HL-60/S4 (cell line): ENCODE measurements around the gene DCST2.

Experiments
- in situ Hi-C: fragments of 300-500 bp; cut with MboI; formaldehyde crosslinking; loops from 2 replicates; pipeline ENCODE4 v1.14.3; 2022; ENCODE audit warnings: low sequenced_read_pairs

The DCST2 gene

DNA sequence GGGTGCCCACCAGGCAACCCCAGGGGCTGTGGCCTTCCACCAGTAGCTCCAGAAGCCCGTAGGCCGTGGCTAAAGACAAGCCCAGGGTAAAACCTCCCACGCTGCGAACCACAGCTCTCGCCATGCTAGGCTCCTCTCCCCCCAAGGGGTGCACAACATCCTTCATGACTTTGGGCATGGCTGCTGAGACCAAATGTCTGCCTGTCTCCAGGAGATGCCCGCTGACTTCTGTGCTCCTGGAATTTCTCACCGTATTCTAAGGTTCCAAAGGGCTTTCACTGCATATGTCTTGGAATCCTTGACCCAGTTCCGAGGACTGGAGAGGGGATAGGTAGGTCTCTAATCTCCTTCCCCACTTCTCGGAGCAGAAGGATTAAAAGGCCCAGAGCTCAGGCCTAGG lies at the start of gene DCST2, which contains the start of gene DCST1:
Gene DCST2 (minus strand): TSS at position 258 of the 400 bp plus-strand sequence. CDS start 80 bp downstream, at position 178.
Gene DCST1 (plus strand): TSS at position 301 of the 400 bp plus-strand sequence. CDS start 213 bp downstream, outside the sequence.
- in situ Hi-C loops, result no loop called here

DNA sequence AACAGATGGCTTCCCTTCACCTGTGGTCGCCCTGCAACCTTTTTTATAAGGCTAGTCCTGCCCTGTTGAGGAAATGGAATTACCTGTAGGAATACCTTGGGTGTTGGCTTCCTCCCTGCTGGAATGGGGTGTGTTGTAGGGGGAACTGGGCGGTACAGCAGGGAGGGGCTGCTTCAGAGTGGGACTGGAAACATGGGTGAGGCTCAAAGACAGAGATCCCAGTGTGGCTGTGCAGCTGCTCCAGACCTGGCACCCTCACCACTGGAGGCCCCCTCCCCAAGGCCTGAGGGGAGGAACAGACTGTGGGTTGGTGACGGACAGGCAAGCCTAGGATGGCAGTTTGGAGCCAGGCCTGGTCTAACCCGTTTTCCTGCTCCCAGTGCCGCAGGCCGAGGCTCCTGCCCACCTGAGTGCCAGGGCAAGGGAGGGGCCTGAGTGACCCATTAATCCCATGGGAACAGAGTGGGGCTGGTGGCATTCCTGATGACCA lies 49.5 kb upstream of the DCST2 start:
- in situ Hi-C loops, result no loop called here

DNA sequence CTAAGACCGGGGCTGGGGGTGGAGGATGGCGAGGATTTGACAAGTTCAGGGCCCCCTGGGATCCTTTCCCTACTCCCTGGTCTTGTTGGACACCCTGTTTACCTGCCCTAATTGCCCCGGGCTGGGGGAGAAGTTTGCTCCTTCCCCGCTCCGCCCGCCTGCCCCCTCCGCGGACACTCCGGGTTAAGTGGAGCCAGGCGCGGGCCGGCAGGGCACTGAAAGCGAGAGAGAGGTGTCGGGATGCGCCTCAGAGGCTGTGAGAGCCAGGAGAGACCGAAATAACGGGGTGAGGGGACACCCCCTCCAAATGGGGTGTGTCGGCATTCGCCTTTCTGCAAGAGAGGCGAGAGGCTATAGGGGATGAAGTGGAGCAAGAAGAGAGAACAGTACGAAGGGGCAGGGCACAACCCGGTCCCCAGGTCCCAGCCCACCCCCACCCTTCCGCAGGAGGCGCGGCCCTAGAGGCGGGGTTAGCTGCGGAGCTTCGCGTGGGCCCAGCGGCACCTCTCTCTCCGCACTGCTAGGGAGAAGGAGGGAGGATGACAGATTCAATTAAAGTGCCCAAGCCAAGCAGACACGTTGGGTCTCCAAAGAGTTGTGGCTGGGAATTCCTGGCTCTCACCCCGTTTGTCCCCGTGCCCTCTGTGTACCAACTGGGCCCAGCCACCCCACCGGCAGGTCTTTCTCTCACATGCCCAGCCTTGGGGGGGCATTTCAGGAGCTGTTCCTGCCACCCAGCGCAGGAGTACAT lies 48.9 kb upstream of the DCST2 start:
- in situ Hi-C loops, result no loop called here

DNA sequence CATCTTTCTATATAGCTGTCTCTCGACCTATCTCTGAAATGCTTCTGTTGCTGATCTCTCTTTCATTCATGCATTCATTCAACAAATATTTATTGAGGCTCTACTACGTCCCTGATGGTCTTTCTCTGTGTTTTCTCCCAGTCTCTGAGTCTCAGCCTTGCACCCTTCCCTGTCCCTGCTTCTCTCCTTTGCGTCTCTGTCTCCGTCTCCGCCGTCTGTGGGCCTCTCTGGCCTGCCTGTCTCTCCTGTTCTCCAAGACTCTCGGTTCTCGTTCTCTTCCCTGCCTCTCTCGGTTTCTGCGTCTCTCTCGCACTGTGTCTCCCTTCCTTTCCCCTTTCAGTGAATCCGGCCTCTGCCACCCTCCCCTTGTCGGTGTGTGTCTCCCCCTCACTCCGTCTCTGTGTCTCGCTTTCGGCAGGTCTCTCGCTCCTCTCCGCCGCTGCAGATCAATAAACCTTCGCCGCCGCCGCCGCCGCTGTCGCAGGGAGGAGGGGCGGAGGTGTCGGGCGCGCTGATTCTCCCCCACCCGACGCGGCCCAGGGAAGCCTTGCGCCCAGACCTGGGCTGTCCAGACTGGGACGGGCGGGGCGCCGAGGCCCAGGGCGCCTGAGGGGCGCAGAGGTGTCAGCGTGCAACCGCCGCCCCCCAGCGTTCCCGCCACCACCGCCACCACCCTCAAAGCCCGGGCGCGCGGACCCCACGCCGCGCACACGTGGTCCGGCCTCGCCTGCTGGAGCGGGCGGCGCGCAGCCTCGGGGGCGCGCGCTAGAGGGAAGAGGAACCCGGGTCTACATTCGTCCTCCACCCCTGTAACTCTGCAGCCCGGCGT lies 48.1 kb upstream of the DCST2 start:
- in situ Hi-C loops, result no loop called here

DNA sequence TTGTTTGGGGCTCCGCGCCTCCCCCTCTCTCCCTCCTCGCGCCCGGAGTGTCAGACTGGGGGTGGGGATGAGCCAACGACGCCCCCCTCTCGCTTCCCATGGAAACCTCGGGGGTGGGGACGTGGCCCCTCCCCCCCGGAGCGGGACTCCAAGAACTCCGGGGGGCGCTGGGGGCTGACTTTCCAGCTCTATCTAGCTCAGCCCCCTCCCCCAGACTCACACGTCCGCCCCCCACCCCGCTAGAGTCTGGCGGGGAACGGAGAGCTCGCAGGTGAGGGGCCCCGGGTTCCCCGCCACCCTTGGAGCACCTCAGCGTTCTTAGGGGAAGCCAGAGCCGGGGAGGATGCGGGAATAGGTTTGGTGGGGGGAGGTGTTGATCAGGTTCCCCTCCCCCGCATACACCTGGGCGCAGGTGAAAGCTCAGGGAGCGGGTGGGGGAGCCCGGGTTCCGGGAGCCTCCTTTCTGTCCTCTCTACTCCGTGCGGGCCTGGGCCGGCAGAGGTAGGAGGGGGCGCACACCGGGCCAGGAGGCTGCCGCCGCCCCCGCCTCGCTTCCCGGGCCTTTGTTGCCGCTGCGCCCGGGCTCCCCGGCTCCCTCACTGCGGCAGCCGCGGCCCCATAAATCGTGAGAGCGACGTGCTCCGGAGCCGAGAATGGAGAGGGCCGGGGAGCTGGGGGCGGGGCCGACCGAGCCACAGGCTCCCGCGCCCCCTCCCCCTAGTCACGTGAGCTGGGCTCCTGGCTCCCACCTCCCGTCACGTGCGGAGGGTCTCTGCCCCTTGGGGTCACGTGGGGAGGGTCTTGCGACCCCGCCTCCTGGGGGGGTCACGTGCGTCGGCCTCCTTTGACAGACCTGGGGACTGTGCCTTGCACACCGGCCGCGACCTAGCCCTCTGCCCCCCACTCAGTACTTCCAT lies 47.0 kb upstream of the DCST2 start:
- in situ Hi-C loops, result no loop called here

DNA sequence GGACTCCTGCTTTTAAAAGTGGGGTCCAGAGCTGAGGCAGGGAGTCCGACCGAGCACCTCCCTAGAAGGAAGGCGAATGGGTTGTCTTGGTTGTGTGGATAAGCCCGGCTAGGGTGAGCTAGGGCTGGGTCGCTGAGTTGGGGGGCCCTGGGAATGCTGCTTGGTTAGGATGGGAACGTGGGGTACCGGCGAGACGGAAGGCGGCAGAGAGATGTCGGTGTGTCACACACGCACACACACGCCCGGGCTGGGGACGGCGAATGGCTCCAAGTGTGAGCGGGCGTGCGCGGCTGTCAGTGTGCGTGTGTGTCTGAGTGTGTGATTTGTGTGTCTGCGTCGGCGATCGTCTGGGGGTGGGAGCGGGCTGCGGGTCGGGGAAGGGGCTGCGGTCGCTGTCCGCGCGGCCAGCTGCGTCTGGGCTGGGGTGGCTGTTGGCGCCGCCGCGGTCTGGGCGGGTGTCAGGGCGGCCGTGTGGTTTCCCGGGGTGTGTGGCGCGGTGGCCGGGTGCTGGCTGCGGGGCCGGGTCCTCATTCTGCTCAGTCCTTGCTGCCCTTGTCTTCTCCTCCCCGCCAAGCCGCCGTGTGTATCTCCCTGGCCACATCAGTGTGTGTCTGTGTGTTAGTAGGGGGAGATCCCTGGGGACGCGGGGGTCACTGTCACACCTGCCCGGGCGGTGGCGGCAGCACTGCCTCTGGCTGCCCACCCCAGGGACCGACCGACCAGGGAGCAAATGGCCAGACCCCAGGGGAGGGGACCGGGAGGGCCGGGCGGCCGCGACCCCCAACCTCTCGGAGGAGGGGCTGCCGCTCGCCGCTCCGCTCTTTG lies 46.1 kb upstream of the DCST2 start:
- in situ Hi-C loops, result no loop called here

DNA sequence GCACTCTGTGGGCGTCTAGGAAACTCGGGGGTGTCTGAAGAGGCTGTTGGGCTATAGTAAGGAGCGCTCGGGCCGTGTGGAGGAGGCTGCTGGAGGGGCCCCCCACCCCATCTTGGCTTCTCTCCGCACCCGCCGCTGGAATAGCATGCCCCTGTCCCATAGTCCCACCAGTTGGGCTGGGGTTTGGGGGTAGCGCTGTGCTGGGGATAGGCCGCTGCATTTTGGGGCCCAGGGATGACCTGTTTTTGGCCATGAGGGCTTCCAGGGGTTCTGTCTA lies 45.6 kb upstream of the DCST2 start:
- in situ Hi-C loops, result no loop called here

DNA sequence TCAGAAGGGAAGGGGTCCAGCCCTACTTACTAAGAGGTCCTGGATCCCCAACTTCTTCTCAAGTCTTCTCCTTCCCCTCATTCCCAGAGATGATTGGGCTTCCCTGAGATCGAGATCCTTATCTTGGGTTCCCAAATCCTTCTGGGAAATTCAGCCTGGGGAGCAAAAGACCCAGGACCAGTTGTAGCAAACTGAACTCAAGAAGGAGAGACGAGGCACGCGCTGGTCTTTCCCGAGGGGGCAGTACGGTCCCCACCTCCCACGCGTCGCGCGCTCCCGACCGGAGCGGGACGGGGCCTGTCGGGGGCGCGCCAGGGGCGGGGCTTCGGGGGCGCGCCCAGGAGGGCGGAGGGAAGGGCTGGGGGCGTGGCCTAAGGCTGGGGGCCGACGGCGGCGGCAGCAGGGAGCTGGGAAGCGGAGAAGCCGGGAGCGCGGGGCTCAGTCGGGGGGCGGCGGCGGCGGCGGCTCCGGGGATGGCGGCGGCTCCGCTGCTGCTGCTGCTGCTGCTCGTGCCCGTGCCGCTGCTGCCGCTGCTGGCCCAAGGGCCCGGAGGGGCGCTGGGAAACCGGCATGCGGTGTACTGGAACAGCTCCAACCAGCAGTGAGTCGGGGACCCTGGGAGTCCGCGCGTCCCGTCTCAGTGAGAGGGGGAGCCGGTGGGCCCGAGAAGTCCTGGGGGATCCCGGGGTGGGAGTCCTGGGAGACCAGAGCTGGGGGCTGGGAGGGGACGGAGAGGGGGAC lies 45.1 kb upstream of the DCST2 start, which contains the start of gene EFNA3:
Gene EFNA3 (plus strand): TSS at position 369 of the 741 bp plus-strand sequence. CDS start 105 bp downstream, at position 474.
- in situ Hi-C loops, result no loop called here

DNA sequence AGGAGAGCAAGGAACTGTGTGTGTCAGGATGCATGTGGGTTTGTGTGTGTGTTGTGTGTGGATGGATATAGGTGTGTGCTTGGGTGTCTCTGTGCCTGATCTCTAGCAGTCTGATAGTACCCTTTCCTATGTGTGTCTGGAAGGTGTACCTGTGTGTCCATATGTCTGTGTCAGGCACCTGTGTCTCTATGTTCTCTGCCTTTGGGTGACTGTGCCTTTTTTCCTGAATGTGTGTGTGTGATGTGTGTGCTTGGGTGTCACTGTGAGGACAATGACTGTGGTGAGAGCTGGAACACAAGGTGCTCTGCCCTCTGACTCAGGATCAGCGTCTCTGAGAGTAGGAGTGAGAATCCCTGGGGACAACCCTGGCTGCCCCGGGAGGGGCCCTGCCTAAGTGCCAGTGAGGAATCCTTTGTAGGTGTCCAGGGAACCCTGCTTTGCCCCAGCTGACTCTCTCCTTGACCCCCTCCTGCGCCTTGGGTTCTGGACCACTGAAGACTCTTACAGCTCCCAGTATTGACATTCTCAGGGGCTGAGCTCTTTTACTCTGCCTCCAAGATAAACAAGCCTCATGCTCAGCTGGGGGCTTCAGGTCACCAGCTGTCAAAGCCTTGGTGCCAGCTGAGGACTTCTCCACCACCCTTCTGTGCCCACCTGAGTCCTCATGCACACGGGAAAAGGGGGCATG lies 44.3 kb upstream of the DCST2 start:
- in situ Hi-C loops, result no loop called here

DNA sequence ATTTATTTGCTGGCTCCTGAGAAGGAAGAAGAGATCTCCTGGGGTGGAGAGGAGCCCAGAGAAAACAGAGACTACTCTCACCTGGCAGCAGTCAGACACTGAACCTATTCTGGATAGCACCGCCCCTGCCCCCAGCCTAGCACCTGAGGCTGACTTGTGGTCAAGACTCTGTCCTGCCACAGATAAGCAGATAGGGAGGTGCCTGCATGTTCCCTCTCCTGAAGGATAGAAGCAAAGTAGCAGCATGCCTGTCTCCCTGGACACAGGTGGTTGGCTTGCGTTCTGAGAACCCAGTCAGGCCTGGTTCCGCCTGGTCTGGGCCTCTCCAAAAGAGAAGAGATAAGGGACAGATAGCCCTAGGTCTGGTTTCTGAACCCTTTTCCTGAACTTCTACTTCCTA lies 43.8 kb upstream of the DCST2 start:
- in situ Hi-C loops, result no loop called here

DNA sequence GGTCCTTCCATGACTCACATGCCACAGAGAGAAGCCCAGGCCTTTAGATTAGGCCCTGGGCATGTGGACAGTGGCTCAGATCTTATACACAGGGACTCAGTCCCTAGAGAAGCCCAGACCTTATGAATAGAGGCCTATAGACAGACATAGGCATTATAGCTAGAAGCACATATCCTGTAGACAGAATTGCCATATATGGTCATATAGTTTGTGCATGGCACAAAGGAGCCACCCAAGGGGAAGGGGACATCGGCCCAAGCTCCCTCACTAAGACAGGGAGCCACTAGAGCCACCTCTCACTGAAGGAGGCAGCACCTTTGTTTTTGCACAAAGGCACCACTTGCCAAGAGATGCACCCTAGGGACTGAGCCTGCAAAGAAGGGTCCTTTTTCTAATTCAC lies 42.8 kb upstream of the DCST2 start:
- in situ Hi-C loops, result no loop called here

DNA sequence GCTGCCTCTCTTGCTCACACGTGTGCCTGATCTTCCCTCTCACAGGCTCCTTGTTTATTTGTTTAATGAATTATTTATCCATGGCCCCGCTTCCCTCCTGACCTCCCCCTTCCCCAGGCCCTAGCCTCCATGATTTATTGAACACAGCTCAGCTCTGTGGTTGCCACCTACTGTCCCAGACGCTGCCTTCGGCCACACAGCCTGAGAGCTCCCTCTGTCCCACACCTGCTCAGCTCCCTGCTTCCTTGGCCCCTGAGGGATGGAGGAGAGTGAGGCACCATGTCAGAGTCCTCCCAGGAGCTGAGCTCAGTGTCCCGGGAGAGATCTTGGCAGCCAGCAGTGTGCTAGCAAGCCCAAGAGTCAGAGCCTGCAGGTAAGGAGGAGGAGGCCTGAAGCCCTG lies 42.0 kb upstream of the DCST2 start:
- in situ Hi-C loops, result no loop called here

DNA sequence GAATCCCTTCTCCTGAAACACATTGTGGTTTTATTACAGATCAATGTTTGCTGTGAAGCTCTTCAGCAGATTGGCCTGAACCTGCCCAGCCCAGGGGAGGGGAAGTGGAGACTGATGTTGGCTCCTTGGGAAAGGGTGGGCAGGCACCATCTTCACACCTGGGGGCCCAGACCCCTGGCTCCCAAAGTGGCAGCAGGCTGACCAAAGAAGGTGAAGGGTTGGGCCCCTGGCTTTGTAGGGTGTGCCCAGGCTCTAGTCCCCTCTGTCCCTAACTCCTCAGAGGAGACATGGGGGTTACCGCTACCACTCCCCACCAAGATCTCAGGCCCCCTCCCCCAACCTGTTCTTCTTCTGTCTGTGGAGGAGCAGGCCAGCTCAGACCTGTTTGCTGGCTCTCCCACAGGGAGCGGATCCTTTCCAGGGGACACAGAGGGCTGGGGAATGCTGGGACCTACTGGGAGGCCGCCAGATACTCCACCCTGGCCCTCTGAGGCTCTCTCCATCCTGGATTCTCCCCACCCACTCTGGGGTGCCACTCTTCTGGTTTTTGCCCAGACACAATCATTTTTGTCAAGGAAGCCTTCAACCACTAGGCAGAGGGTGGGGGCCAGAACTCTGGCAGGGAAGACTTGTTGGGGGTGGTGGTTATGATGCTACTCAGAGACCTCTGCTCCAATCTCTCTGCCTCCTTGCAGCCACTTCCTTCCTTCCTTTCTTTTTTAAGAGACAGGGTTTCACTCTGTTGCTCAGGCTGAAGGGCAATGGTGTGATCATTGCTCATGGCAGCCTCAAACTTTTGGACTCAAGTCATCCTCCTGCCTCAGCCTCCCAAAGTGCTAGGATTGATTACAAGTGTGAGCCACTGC lies 40.0 kb upstream of the DCST2 start:
- in situ Hi-C loops, result loop anchor here (25.0 kb wide), 1 partner anchor 511 kb away; the partner anchor contains the start of genes CHRNB2 and UBE2Q1

DNA sequence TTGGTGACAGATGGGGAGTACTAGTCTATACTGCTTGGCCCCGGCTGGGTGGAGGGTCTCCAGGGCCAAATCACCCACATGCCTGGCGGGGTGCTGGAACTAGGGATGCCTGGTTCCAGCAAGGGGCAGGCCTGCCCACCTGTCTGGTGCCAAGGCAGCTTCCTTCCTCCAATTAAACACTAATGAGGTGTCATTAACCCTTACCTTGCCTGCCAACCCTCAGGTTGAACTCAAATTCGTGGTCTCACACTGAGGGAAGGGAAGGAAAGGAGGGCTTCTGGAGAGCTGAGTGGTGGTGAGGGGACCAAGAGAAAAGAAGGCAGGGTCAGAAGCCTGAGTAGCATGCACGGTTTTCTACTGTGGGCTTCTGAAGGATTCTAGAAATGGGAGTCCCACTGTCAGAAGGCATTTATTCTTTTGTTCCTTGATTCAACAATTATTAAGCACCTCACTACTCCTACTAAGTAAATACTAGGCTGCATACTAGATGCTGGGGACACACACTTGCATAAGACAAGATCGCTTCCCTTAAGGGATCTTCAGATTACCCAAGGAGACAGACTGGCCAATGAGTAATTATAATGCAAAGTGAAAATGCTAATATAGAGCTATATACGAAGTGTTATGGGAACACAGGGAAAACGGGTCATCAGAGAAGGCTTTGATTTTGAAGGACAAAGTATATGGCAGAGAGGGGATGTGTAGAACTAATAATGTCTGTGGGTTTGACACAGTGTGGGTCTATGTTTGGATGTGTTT lies 39.1 kb upstream of the DCST2 start:
- in situ Hi-C loops, result loop anchor here (25.0 kb wide), 1 partner anchor 510 kb away; the partner anchor contains the start of genes CHRNB2 and UBE2Q1

DNA sequence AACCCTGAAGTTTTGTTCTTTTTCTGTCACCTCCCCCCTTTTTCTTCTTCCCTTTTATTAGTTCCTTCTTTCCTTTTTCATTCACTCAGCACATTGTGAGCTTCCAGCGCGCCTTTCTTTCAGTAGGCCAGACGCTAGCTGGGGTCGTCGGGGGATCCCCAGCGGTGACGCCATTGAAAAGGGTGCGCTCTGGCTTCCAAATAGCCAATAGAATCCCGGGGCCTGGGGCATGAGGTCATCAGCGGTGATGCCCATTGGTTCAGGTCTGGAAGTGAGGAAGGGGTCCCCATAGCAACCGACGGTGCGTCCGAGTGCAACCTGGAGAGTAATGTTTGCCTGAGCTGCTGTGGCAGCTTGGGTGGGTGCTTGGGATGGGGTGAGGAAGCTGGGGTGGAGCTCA lies 38.1 kb upstream of the DCST2 start:
- in situ Hi-C loops, result loop anchor here (25.0 kb wide), 1 partner anchor 509 kb away; the partner anchor contains the start of genes CHRNB2 and UBE2Q1

DNA sequence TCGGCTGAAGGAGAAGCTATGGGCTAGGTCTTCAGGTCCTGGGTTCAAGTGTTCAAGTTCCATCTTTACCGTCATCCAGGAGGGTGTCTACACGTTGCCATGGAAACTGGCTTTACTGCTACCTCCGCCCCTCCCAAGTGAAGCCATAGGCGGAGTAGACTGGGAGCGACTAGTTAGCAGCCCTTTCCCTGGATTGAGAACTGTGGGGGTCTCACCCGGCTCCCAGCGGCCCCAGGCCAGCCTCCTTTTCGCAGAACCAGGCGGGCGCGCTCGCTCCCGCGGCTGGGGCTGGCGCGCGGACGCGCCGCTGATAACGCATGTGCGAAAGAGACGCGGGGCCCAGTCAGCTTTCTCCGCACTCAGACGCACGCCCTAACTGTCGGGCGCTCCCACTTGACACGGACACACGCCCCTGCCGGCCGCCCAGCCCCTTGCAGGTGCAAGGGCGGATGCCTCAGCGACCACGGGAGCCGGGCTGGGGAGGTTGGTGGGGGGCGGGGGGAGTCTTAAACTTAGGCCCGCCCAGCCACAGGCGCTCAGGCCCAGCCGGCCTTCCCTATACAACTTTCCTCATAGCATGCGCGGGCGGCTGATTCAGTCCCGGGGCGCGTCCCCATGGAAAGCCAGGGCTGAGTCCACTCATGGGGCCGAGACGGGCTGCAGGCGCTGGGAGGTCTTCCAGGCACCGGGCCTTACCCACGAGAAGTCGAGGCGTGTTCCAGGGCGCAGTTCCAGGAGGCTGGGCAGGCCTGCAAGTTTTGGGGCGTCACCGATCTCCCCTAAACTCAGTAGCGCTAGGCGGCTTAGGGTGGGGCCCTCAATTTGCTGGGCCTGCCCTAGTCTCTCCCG lies 37.4 kb upstream of the DCST2 start:
- in situ Hi-C loops, result loop anchor here (25.0 kb wide), 1 partner anchor 509 kb away; the partner anchor contains the start of genes CHRNB2 and UBE2Q1
